Activated CD4-positive, alpha-beta T cell treated with anti-CD3 and anti-CD28 coated beads for 24 hours (primary cell): Measurements from ENCODE around the gene ABHD8.

Source experiments
- DNase-seq, 2 donors: peaks; one replicate each; pipeline ENCODE4 v3.0.0-alpha.2; 2020; ENCODE audit warnings: low read depth in 2 of 2

ABHD8 gene

GRCh38 chr19:17321655-17322489 lies 18.6 kb upstream of the ABHD8 start:
- no peak for DNase-seq

- DNase-seq = no peak
Observed at GRCh38 chr19:17320435-17320834, 17.2 kb upstream of the ABHD8 start.

GRCh38 chr19:17319473-17320238 lies 16.4 kb upstream of the ABHD8 start:
- DNase-seq = no peak

GRCh38 chr19:17318966-17319365 lies 15.7 kb upstream of the ABHD8 start:
- no peak for DNase-seq

- DNase-seq = no peak
Observed at GRCh38 chr19:17314007-17314593, 10.9 kb upstream of the ABHD8 start.

GRCh38 chr19:17312189-17313113 lies 9.2 kb upstream of the ABHD8 start:
- DNase-seq = no peak

GRCh38 chr19:17311455-17312188 lies 8.4 kb upstream of the ABHD8 start:
- DNase-seq = no peak

GRCh38 chr19:17309965-17310461 lies 6.8 kb upstream of the ABHD8 start:
- DNase-seq = no peak

- peak; percentile 98 to 99 for DNase-seq
Observed at GRCh38 chr19:17309198-17309964, 6.2 kb upstream of the ABHD8 start, which contains the start of gene DDA1. TSS of gene DDA1 (plus strand) at chr19:17309563. CDS start at chr19:17309655, 92 bp downstream.

GRCh38 chr19:17307876-17308377 lies 4.7 kb upstream of the ABHD8 start:
- DNase-seq = no peak

- no peak for DNase-seq
Observed at GRCh38 chr19:17306285-17306714, 3.1 kb upstream of the ABHD8 start.

- peak; percentile 87 to 93 for DNase-seq
Observed at GRCh38 chr19:17305517-17306284, 2.5 kb upstream of the ABHD8 start, which contains the start of gene MRPL34. TSS of gene MRPL34 (plus strand) at chr19:17305872. CDS start at chr19:17305893, 21 bp downstream.

- DNase-seq = no peak
Observed at GRCh38 chr19:17305216-17305516, 1.9 kb upstream of the ABHD8 start.

- no peak for DNase-seq
Observed at GRCh38 chr19:17304386-17305215, 1.4 kb upstream of the ABHD8 start.

- no peak for DNase-seq
Observed at GRCh38 chr19:17303940-17304267, 679 bp upstream of the ABHD8 start.

GRCh38 chr19:17302391-17303166 lies 646 bp downstream of the ABHD8 start:
- DNase-seq = no peak

- no peak for DNase-seq
Observed at GRCh38 chr19:17300992-17301619, 2.1 kb downstream of the ABHD8 start.
